GM19351 (cell line): ENCODE measurements around the gene ARHGAP28.
"Not testable (repeated sequence)": the region's sequence is repeated elsewhere in the genome, so short reads cannot be mapped to it uniquely, and the experiment has no call there.

Experiments used
- ATAC-seq: cut with Tn5 transposase; IDR thresholded peaks from one replicate; pipeline ENCODE4 v1.9.1; 2021; ENCODE audit warnings: mild to moderate bottlenecking, moderate library complexity; ENCODE audit not compliant: unreplicated experiment

Gene ARHGAP28

DNA sequence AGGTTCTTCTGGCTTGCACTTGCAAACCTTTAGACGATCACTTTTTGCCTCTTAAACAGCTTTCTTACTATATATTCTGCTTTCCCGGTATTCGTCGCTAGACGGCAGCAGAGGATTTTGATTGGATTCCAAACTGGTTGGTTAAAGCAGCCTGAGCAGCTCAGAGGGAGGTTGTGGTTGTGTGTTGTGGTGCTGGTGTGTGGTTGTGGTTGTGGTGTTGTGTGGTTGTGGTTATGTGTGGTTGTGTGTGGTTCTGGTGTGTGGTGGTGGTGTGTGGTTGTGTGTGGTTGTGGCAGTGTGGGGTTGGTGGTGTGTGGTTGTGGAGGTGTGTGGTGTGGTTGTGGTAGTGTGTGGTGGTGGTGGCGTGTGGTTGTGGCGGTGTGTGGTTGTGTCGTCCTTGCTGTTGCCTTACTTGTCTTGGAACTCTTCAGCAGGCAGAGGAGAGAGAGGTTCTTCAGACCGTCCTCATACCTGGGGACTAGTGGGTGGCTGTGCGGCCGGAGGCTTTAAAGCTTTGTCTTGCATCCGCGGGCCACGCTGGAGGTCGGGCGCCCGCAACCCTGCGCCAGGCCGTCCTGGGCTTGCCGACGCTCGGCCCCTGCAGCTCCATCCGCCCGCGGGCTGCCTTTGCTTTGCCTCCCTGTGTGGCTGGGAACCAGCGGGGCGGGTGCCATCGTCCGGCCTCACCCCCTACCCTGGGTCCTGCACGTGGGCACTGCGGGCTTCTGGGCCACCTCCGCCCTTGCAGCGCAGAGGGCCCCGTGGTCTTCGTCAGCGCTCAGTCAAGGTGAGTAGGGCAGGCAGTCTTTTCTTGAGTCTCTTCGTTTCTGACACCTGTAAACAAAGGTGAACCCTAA, 190.8 kb downstream of the ARHGAP28 start:
- ATAC-seq = no peak

DNA sequence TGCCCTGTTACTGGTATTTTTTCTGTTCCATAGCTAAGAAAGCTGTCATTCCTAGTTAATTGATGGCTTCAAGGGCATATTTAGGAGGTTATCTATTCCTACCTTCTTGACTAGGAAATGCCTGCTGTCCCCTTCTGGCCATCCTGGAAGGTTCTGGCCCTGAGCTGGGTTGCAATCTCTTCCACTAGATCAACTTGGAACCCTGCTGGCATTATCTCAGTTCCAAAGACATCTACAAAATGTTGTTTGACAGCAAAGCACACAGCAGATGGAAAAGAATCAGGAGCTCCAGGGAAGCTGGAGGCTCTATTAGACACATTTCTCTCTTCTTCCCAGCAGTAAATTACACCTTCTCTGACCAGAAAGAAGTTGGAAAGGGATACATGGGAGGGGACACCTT, 192.1 kb downstream of the ARHGAP28 start:
- ATAC-seq = no peak

DNA sequence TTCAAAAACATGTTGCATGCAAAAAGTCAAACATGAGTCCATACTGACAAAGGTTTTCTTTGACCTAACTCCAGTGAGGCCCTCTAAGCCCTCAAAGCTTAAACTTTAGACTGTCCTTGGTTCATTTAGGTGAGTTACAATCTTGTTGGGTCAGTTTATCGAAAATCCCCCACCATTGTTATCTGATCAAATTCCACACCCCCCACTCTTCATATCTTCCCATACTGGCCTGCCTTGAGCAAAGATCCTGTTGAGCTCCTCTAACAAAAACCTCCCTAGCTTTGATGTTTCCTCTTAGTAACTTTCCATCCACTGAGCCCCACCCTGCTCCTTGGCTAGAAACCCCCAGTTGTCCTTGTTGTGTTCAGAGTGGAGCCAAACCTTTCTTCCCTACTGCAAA, 193.7 kb downstream of the ARHGAP28 start:
- ATAC-seq = no peak

DNA sequence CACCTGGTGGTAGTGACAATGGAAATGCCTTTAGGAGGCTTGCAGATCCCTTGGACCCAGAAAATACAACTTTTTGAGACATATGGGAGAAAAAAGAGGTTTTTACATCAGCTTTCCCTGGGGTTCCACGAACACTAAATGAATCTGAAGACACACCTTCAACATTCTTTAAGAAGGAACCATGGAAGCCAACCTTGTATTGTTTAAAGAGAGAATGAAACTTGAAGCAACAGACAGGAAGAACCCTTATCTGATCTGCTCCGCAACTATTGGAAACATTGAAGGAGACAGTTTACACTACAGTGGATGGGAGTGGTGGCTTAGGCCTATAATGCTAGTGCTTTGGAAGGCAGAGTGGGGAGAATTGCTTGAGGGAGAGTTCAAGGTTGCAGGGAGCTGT, 197.6 kb downstream of the ARHGAP28 start:
- ATAC-seq = no peak

DNA sequence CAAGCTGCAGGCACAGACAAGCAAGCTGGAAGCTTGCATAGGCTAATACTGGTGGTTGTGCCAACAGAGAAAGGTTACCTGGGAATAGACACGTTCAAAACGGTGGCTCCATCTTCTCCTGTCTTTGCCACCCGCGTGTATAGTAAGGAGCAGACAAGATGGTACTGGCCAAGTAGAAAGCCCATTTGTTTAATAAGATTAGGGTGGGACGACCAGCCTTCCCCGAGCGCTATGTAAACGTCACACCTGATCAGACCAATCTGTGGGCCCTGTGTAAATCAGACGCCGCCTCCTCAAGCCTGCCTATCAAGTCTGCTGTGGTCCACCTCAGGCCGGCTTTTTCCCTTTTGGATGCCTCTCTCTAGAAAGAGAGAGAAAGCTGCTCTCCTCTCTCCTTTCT, 198.8 kb downstream of the ARHGAP28 start:
- no peak for ATAC-seq

DNA sequence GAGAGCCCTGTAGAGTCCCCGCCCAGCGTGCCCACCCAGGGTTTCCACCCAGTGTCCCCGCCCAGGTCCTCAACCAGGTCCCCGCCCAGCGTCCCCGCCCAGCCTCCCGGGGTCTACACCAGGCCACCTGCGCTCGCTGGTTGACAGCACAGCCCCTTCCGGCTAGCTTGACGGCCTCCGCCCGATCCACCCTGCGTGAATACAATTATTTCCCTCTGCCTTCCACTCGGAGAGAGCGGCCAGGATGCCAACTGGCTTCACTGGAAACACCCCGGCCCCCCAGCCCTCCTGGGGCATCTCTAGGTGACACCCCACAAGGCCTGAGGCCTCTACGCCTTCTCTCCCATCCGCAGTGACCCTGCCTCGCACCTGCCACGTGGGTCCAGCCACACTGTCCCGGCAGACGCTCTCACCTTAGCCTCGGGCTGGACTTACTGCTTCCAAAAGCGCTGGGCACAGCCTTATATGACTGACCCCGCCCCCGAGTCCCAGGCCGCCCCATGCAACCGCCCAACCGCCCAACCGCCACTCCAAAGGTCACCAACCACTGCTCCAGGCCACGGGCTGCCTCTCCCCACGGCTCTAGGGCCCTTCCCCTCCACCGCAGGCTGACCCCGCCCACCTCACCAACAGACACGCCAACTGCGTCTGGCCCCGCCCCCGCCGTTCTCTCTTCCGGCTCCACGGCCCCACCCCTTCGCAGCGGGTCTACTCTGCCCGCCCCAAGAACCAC, 200.0 kb downstream of the ARHGAP28 start:
- no peak for ATAC-seq

DNA sequence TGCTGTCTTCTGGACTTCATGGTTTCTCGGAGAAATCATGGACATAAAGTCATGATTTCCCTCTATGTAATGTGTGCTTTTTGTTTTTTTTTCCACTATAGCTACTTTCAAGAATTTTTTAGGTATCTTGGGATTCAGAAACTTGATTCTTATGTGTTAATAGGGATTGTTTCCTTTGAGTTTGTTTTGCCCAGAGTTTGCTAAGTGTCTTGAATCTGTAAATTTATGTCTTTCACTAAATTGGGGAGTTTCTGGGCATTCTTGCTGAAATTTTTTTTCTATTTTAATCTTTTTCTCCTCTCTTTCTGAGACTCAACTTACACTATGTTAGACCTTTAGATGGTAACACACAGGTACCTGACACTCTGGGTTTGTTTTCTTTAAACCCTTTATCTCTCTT, 205.3 kb downstream of the ARHGAP28 start:
- ATAC-seq = no peak

DNA sequence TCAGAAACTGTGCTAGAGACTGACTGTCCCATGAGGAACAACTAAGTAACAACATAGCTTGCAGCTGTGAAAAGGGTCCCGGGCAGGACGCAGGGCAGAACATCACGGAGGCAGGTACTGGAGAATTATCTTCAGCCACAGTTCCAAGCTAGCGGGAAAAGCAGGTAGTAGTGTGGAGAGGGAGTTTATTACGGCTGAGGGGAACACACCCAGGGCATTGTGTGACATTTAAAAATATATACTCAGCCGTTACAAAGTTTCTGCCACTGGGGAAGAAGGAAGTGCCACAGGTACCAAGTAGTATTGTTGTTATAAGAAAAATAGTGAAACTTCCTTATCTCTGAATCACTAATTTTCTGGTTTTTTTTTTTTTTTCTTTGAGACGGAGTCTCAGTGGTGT, 208.5 kb downstream of the ARHGAP28 start:
- no peak for ATAC-seq

DNA sequence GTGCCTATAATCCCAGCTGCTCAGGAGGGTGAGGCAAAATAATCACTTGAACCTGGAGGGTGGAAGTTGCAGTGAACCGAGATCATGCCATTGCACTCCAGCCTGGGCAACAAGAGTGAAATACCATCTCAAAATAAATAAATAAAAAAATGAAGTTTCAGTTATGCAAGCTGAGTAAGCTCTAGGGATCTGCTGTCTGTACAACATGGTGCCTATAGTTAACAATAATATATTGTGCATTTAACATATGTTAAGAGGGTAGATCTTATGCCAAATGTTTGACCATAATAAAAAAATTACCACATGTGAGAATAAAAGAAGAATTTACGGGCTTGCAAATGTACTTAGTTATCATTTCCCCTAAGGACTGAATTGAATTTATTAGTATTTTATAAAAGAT, 208.9 kb downstream of the ARHGAP28 start:
- not testable (repeated sequence) for ATAC-seq

DNA sequence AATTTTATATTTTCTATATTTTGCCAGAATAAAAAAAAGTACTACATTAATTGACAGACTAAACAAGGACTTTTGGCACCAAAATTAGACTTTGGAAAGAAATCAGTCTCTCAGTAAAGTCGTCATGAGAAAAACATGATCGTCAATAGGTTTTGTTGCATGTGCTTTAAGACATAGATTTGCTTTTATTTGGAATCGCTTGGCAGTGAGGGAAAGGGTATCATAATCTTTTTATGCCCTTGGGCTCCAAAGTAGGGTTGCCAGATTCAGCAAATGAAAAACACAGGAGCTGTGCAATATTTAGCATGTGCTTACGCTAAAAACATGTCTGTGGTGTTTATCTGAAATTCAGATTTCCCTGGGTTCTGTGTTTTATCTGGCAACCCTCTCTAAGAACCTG, 210.5 kb downstream of the ARHGAP28 start:
- no peak for ATAC-seq

DNA sequence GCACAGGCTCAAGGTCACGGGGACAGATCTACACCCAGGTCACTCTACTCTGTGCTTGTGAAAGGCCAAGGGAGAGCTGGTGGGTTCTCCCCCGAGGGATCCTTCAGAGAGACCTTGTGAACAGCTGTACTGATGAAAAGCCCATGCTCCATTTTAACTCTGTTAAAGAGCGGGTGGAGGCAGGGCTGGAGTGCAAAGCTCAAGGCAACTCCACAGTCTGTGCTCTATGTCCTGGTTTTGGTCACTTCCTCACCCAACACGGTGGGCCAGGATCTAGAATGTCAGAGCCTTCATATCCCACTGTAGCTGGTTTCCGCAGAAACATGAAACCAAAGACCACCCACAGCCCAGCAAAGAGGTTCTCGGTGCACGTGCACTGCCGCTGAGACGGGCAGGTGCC, 210.9 kb downstream of the ARHGAP28 start:
- no peak for ATAC-seq

DNA sequence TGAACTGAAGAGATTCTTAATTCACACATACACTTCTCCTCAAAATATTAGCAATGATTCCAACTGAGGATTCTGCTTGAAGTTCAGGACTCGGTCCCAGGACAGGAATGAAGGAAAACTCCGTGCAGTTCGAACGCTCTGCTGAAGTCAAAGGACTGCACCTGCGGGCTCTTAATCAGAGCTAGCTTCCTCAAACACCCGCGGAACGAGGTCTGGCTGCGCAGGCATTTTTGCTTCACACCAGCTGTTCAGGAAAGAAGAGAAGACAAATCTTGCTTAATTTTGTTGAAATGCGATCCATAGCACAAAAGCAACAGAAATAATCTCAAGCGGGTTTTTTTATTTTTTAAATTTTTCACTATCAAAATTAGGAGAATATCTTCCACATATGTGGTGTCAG, 212.5 kb downstream of the ARHGAP28 start:
- no peak for ATAC-seq

DNA sequence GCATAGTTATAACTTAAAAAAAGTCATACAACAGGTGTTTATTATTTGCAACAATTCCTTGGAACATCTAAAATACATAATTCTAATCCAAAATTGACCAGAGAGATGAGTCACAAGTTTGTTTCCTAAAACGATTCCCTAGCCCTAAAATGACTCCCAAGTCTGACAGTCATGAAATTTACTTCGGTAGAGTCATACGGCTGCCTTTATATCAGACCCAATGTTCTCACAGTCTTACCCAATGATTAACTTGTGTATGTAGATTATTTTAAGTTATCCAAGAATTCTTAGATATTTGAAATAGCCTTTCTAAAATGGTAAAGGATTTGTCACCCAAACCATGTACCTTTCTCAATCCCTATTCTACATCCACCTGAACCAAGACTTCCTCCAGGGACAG, 213.2 kb downstream of the ARHGAP28 start:
- ATAC-seq = no peak

DNA sequence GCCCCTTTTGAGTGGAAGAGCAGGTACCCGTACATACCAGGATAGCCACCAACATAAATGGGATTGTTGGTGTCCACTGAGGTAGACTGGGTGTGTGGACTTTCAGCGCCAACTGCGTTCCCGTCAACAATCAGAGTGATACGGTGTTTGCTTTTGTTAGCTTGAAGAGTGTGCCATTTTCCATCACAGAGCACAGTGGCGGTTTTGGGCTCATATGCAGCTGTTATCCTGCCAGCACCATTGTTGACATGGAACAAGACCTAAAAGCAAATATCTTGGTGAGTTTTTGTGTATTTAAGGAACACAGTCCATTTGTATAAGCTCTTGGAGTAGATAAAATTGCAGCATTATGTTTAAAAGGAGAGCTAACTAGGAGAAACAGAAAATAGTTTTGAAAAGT, 213.6 kb downstream of the ARHGAP28 start:
- ATAC-seq = no peak

DNA sequence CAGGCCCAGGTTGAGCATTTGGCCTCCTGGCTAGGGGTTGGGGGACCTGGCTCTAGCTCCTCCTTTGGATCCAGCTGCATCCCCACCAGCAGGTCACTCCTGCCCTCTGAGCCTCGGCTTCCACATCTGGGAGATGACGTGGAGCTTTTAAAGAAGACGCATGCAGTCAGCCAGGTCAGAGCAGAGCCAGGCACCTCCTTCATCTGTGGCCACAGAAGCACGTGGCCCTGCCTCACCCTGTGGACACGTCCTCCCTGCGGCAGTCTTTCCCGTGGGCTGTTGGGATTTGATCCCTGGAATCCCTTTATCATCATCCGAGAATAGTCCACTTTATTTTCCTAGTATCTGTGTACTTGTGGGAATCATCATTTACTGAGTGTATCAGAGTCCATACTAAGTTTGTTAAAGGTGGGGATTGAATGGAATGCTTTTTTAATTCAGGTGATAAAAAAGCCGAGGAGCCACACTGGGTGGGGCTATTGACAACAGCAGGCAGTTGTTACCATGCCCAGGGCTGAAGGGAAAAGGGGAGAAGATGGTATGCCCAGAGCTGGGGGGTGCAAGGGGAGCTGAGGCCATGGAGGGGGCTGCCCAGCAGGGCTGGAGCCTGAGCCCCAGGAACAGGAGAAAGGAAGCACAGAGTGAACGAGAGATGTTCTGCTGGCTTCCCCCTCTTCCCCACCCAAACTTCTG, 218.0 kb downstream of the ARHGAP28 start:
- ATAC-seq = no peak

DNA sequence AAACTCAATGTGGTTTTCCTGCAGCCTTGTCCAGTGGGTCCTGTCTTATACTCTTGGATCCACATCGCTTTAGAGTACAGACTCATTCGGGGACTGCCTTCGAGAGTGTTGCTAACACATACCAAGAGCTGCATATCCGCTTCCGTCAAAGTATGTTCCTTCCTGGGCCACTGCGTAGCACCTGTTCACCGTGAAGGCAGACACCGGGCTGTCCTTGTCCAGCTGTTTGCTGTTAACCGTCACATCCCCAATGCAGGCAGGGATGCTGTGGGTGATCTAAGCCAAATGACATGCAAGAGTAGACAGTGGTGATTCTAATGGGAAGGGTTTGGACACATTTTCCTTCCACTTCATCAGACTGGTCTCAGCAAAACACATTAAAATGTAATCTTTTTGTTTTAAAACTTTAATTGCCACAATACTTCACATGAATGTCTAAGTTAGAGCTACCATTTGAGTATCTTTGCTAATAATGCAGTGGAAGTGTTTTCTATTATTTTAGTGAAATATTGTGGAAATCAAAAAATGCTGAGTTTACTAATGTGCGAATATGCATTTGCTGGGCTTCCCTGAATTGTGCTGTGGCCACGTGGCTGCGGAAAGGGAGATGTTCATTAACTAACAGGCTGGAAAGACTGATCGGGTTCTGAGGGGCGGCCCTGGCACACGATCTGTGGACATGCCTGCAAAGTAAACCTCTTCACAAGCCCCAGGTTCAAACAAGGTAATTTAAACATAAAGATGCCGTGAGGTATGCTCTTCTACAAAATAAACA, 219.0 kb downstream of the ARHGAP28 start:
- ATAC-seq = no peak

DNA sequence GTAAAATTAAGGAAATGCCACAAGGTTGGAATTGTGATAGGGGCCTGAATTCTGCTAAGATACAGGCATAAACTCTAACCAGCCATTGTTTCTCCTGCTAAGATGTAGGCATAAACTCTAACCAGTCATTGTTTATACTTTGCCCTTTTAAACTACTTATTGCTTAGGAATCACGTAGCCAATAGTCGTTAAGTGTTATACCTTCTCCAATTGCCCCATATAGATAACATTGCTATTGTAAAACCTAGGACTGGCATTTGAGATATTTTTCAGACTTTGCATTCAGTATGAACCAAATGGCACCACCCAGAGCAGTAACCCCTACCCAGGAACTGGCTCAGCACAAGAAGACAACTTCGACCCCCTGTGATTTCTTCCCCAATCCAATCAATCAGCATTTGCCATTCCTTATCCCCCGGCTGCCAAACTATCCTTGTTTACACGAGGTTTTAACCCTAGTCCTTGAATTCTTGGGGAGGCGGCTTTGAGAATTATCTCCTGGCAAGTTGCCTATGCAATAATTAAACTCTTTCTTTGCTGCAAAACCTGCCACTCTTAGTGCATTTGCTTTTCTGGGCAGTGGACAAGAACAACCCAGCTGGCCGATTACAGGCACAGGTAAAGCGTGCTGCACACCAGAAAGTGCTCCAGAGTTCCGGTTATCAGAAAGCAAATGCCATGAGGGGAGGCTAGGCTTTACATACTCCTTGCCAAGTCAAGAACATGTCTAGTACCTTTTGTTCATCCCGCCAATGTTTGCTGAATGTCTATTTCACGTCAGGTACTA, 220.5 kb downstream of the ARHGAP28 start:
- ATAC-seq = no peak

DNA sequence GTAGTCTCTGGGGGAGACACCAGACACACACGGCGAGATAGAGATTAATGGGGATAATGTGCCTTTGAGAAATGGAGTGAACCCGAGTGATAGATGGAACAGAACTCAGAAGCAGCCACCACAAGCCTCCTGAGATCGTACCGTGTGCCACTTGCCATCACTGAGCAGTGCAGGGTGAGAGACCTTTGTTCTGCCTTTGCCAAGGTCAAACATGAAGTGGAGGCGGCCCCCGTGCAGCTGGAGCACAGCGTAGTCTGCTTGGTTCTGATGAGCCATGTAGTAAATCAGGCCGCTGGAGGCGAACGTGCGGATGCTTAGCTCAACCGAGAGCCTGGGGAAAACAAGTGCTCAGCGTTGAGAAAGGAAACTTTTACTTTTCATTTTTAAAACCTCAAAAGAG, 221.1 kb downstream of the ARHGAP28 start:
- ATAC-seq = no peak

DNA sequence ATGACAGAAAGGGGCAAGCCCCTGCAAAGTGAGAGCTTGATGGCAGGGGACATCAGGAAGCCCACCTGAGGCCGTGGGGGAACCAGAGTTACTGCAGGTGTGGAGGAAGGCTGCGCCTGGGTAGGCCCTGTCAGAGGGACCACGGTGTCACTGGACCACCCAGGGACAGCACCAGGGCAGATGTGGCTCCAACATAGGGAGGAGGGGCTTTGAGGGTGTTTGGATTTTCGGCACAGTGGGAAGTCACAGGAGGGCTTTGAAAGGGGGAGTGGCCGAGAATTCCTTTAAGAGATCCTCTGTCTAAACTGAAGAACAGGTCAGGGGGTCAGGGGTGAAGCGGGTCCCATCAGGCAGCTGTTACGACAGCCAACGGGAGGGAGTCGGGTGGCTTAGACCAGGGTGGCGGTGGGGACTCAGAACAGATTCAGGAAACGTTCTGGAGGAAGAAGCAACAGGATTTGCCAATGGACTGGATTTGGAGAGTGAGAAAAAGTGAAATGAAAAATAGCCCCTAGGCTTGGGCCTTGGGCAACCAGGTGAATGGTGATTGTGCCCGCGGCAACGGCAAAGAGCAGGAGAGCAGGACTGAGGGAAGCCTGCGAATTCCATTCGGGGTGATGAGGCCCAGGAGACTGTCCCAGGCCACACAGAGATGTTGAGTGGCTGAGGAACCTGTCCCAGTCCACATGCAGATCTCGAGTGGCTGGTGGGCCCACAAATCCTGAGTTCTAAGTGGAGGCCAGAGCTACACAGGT, 222.0 kb downstream of the ARHGAP28 start:
- no peak for ATAC-seq

DNA sequence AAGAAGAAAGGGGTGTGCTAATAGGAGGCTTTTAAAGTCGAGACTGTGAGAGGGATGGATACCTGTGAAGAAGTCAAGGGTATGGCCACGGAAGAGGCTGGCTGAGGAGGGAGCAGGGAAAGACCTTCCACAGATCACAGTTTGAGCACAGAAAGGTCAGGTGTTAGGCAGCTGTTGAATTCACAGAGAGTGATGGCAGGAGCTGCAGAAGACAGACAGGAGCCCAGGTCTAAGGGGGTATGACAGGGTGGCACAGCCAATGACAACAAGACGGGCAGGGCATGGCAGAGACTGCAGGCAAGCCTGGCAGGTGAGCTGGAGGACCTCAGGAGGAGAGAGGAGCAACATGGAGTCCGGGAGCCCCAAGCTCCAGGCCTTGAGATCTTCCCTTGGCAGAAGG, 225.0 kb downstream of the ARHGAP28 start:
- no peak for ATAC-seq
